NCI-H187 (cell line): ENCODE data around the gene PROM2.

Source experiments
- DNase-seq, 2 experiments: peaks; one replicate each; lab custom pipeline; 2025; lab: John Stamatoyannopoulos, UW

Gene PROM2

DNA sequence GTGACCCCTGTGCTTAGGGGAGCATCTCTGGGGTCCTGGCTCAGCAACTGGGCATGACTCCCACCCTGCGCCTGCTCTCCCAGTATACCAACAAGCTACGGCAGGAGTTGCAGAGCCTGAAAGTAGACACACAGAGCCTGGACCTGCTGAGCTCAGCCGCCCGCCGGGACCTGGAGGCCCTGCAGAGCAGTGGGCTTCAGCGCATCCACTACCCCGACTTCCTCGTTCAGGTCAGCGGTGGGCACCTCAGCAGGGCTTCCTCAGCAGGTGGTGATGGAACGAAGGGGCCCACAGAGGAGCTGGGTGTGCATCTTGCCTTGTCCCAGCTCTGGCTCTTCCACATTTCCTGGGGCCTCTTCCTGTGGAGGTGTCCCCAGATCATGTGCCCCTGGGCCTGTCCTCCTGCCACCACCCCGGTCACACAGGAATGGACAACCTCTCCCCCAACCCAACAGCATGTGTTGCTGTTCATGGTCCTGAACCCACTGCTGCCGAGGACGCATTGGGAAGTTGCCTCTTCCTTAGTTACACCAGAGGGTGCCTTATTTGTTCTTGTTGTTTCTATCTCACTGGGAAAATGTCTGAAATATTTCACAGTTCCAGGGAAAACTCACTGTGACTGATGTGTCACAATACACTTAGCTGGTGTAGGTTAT is 10.8 kb downstream of the PROM2 start:
- DNase-seq, result no peak

GRCh38 chr2:95285542-95285932 is 11.3 kb downstream of the PROM2 start:
- no peak for DNase-seq

- no peak for DNase-seq
Observed at GRCh38 chr2:95287336-95287735, 13.1 kb downstream of the PROM2 start.

GRCh38 chr2:95287806-95288205 is 13.6 kb downstream of the PROM2 start:
- DNase-seq, result no peak

- DNase-seq, result no peak
Observed at GRCh38 chr2:95289253-95289652, 15.0 kb downstream of the PROM2 start.

- DNase-seq, result no peak
Observed at GRCh38 chr2:95291222-95291621, 17.0 kb downstream of the PROM2 start.

- no peak for DNase-seq
Observed at GRCh38 chr2:95292623-95293260, 18.5 kb downstream of the PROM2 start.

DNA sequence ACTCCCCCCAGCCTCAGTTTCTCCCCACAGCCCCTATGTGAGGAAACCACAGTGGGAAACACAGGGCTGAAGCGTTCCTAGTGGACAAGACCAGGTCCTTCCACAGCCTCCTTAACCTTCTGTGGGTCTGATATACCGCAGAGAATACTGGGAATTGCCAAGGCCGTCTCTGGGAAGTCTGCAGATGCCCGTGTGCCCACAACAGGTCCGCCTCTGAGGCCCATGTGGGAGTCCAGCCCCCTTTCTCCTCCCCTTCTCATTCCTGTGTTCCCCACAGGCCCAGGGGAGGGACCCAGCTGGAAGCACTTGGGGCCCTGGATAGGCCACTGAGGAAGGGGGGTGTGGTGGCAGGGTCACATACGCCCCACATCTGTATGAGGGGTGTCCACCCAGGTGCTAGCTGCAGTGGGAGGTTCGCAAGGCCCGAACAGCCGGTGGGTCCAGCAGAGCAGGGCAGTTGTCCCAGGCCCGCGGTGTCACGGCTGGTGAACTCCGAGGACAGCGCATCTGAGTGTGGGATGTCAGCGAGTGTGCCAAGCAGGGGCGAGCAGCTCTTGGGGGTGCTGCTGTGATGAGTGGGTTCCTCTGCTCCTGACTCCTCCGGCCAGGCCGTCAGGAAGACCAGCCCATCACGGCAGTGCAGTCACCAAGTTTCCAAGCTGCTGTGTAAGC is 20.5 kb downstream of the PROM2 start:
- DNase-seq, result no peak

DNA sequence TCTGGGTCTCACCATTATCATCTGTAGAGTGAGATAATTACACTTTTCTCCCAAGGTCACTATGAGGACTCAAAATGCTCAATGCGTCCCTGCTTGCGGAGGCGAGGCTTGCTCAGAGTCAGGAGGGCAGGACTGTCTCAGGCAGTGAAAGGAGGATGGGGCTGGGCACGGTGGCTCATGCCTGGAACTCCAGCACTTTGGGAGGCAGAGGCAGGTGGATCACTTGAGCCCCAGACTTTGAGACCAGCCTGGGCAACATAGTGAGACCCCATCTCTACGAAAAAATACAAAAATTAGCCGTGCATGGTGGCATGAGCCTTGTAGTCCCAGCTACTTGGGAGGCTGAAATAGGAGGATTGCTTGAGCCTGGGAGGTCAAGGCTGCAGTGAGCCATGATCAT is 21.1 kb downstream of the PROM2 start:
- DNase-seq, result no peak

DNA sequence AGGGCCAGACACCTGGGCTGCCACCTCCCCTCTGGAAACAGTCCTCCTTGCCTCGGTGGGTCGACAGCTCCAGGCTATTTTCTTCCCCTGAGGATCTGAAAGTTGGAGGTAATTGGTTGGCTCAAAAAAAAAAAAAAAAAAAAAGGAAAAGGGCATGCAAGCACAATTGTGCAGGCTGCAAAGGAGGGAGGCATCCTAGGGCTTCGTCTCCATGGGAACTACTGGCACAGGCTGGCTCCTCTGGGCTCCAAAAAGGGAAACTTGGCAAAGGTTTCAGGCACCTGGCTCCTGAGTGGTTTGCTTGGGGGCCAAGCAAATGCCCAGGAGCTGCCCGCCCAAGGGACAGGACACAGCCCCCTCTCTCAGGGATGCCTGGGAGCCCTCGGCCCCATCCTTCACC is 21.8 kb downstream of the PROM2 start:
- no peak for DNase-seq

- peak in 1 of 2 experiments; percentile 9 for DNase-seq
Observed at GRCh38 chr2:95296880-95297487, 22.7 kb downstream of the PROM2 start, which contains the start of gene KCNIP3. Gene KCNIP3 (plus strand): TSS chr2:95297347. CDS start chr2:95297439, 92 bp downstream.

DNA sequence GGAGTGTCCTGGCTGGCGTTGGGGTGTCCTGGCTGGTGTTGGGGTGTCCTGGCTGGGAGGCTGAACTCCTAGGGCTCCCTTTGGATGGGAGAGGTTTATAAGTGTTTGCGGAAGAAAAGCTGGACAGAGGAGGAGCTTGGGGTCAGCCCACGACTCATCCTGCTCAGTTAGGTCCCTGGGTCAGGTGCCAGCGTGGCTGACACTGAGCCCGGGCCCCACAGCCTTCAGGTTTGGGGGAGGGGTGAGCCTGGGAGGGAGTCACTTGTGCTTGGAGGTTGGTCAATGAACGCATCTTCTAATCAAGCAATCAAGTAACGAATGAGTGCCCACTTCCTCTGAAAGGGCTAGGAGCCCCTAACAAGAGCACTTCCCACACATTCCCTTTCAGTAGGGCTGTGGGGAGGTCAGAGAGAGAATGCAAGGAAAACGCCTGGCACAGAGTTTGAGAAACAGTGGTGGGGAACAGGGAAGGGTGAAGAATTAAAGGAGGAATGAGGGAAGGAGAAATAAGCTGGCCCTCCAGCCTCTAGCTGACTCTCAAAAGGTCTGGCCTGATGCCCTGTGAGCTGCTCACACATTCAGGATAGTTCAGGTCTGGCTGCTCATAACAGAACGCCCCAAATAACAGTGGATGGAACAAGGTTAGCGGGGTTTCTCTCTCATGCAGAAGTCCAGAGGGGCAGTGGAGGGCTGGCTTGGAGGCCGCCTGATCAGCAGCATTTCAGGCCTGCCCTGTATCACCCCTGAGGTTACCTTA is 23.6 kb downstream of the PROM2 start:
- DNase-seq, result no peak

- no peak for DNase-seq
Observed at GRCh38 chr2:95298486-95299111, 24.4 kb downstream of the PROM2 start.

- no peak for DNase-seq
Observed at GRCh38 chr2:95299961-95300360, 25.7 kb downstream of the PROM2 start.

GRCh38 chr2:95300450-95300849 is 26.2 kb downstream of the PROM2 start:
- DNase-seq, result peak in 1 of 2 experiments; percentile 45

DNA sequence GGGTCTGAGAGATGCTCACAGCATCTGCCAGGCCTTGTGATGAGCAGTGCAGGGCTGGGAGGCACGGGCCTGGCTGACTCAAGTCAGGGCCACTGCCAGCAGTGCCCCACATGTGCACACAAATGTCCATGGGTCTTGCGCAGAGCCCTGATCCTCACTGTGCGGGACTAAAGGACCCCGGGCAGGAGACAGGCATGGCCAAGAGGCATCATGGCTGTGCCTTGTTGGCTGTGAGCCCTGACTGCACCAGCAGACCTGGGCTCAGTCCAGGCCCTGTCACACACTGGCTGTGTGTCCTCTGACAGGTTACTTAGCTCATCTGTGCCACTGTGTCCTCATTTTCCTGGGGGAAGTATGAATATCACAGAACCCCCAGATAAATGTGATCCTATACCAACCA is 26.9 kb downstream of the PROM2 start:
- DNase-seq, result no peak

DNA sequence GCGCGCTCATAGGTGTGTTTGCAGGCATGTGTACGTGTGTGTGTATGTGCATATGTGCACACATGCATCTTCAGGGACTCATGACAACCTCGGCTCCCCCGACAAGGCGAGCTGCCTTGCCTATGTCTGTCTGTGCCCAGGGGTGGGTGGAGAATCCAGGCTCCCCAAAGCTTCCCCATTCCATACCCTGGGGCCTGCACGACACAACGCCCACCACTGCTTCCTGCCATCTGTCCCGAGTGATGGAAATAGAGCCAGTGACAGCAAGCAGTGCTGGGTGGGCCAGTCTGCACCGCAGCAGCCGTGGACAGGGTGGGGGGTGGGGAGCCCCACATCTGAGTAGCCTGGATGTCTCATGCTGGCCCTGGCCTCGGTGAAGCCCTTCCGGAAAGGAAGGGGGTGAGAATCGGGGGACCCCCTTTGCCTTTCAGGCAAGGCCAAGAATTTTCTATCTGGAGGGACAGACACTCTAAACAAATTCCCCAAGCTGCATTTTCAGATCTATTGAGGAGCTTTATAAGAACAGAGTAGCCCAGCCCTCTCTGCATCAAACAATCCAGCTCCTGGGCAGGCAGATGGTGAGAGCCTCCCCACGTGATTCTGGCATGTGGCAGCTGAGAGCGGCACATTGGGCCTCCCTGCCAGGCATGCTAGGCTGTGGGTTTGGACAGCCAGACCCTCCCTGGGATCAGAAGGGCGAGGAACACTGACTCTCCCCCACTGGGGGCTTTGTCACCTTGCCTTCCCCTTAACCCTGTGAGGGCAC is 27.8 kb downstream of the PROM2 start:
- DNase-seq, result no peak

DNA sequence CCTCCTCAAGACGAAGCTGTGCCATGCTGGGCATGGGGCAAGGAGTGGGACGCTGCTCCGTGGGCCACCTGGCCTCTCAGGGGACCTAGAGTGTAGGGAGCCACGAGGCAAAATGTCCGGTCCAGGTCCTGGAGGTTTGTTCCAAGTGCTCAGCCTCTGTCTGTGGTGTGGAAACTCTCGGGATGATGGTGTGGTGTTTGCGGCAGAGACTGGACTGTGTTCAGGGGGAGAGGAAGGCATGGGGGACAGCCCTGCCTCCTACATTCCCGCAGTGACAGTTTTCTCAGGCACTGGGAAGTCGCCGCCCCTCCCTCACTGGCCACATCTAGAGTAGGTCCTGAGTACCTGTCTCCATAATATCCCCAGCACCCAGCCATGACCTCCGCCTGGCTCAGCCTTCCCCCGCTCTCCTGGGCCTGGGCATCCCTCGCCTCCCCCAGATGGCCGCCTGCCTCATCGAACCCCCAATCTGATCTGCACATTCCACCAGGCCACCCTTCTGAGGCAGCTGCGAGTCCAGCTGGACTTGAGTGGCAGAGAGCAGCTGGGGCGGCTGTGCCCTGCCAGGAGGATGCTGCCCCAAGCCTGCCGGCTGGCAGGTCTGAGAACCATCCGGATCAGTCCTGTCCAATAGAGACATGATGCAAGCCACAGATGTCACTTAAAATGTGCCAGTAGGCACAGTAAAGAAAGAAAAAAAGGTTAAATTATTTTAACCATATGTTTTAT is 29.1 kb downstream of the PROM2 start:
- DNase-seq, result no peak

DNA sequence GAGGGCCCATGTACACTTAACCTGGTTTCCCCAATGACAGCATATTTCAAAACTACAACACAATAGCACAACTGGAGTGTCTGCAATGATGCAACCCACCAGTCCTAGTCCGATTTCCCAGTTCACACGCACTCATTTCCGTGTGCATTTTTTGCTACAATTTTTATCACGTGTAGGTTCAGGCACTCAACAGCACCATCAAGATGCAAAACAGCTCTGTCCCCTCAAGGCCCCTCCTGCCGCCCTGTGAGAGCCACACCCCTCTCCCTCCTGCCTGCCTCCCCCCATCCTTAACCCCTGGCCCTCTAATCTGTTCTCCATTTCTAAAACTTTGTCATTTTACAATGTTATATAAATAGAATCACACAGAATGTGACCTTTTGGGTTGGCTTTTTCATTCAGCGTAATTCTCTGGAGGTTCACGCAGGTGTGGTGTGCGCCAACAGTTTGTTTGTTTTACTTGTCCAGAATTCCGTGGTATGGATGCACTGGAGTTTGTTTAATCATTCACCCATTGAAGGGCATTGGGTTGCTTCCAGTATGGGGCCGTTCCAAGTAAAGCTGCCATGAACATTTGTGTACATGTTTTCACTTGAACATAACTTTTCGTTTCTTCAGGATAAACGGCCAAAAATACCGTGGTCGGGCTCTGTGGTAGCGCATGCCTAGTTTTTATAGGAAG is 31.3 kb downstream of the PROM2 start:
- DNase-seq, result no peak
